Activated T-helper 1 cell treated with anti-CD3 and anti-CD28 coated beads, Interleukin-2, amount 50 U/mL, for 16 hours (primary cell): Measurements from ENCODE around the gene TSC1.

Experiments
- DNase-seq, 2 donors: peaks; one replicate each; pipeline ENCODE4 v3.0.0-alpha.2; 2020; ENCODE audit warnings: low read depth in 1 of 2, low spot score in 1 of 2

Gene TSC1

GRCh38 chr9:132864277-132864676 is 80.1 kb downstream of the TSC1 start:
- no peak for DNase-seq

- DNase-seq: no peak
Measured at GRCh38 chr9:132863096-132863495, 81.3 kb downstream of the TSC1 start.

DNA sequence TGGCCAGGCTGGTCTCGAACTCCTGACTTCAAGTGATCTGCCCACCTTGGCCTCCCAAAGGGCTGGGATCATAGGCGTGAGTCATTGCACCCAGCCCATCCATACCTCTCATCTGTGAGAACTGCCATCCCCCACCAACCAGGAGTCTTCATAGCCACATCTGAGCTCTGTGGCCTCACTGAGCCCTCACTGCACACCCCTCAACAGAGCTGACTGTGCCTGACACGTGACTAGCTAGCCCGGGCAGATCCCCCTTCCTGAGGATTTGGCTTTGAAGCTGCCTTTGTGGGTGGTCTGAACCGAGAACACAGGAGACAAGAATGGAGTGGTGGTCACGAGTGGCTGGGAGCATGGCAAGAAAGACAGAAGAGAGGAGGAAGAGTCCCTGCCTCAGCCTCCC is 81.9 kb downstream of the TSC1 start:
- DNase-seq: no peak

GRCh38 chr9:132861666-132862065 is 82.8 kb downstream of the TSC1 start:
- DNase-seq: no peak

- no peak for DNase-seq
Measured at GRCh38 chr9:132858751-132859150, 85.7 kb downstream of the TSC1 start.

- no peak for DNase-seq
Measured at GRCh38 chr9:132857616-132858342, 86.6 kb downstream of the TSC1 start.

GRCh38 chr9:132857031-132857430 is 87.4 kb downstream of the TSC1 start:
- DNase-seq: no peak

DNA sequence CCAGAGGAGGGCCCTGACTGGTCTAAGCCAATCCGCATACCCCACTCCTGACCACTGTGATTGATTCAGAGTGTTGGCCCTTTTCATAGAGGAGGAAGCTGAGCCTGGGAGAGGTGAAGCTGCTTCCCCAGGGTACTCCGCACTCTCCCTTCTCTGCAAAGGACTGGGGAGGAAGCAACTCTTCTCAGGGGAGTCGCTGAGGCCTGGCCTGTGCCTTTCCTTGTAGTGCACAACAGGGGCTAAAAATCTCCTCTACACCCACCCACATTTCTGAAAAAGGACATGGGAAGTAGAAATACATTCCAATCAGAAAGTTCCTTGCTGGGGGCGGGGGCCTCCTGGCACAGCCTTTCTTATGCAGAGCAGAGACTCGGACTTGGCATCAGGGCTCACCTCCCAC is 88.5 kb downstream of the TSC1 start:
- no peak for DNase-seq

- no peak for DNase-seq
Measured at GRCh38 chr9:132854832-132855231, 89.6 kb downstream of the TSC1 start.

DNA sequence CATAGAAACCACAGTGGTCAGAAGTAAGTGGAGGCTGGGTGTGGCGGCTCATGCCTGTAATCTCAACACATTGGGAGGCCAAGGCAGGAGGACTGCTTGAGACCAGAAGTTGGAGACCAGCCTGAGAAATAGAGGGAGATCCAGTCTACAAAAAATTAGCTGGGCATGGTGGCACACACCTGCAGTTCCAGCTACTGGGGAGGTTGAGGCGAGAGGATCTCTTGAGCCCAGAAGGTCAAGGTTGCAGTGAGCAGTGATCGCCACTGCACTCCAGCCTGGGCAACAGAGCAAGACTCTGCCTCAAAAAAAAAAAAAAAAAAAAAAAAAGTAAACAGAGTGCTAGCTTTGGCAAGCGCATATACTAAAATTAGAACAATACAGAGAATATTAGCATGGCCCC is 90.9 kb downstream of the TSC1 start:
- DNase-seq: no peak

DNA sequence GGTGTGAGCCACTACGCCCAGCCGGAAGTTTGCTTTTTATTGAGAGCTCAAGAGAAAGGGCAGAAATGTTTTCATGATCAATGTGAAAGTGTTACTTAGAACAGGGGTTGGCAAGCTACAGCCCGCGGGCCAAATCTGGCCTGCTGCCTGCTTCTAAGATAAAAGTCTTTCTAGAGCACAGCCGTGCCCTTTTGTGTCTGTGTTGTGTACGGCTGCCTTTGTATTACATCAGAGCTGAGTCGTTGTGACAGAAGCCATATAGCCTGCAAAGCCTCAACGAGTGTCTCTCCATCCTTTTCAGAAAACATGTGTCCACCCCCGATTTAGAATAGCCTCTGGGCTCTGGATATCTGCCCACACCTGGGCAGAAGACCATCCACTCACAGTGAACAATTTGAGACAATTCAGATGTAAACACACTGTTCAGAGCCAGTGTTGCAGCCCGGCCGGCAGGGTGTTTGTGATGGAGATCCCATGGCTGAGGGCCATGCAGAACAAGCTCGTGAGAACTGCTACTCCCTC is 95.2 kb downstream of the TSC1 start:
- no peak for DNase-seq

DNA sequence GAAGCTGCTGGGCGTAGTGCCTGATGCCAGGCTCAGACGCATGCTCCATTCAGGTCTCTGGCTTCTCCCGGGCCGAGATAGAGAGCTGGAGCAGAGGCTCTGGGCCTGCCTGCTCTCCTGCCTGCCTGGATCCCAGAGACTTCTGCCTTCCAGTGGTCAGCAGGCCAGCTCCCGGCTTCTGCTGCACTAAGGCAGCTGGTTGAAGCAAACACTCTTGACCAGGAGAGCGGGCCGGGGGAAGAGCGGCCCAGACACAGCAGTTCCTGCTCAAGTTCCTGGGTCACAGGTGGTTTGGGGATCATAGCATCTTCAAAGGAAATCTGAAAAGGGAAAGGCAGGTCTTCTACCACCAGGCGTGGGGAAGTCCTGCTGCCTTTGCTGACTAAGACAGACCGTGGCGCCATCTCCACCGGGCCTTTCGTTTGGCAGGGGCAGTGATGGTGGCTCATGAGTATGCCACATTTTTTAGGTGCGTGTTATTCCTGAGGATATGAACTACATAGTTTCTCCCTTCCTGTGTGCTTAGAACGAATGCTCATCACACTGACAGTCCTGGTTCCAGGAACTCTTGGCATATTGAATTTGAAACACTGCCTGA is 97.4 kb downstream of the TSC1 start:
- DNase-seq: no peak

DNA sequence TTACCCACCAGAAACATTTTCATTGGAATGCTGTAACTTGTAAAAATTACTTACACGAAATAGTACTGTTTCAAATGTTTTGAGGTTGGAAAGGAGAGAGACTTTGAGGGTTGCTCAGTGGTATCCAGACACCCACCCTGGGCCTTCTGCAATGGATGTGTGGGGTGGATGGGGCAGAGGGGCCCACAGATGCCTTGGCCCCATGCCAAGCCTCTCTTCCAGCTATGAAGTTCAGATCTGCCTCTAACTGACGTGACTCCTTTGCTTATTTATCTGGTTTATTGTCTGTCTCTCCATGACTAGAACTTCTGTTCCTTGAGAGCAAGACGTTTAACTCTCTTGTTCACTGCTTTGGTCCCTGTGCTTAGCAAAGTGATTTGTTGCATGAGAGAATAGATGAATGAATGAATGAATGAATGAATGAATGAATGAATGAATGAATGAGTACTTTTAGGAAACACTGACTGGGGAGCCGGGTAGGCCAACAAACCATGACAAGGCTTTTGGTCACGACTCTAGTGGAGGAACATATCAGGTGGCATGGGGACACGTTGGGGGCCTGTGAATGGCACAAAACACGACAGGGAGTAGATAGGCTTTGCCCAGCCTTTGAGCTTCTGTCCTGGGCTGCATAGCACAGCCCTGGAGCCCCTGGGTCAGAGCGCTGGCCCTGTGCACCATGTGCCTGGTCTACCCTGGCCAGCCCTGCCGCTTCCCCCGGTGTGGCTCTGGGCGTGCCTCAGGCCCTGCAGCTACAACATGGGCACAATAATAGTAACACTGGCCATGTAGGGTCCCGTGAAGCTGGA is 98.1 kb downstream of the TSC1 start:
- DNase-seq: no peak

GRCh38 chr9:132842124-132843044 is 102.0 kb downstream of the TSC1 start:
- DNase-seq: no peak
